Ovary (tissue), 3 donors: ENCODE data around the gene CACNG5.

Experiments
- EP300 ChIP-seq: sonication (generic); formaldehyde crosslinking; IDR thresholded peaks from one replicate; pipeline ENCODE4 v1.6.1; 2017; ENCODE audit warnings: antibody characterized with exemption
- POLR2A ChIP-seq: fragments of 450-650 bp; IDR thresholded peaks from one replicate; pipeline ENCODE4 v1.6.1; 2017; ENCODE audit warnings: antibody characterized with exemption, mild to moderate bottlenecking, moderate library complexity
- TF ChIP-seq, protein P1 (sequence below), 3 donors: fragments of 450-650 bp in 2 of 3; fragments of 200-600 bp in 1 of 3; IDR thresholded peaks; one replicate each; pipeline versions ENCODE4 v1.5.1 to v1.8.0; 2016 to 2022; ENCODE audit warnings: antibody characterized with exemption in 3 of 3, mild to moderate bottlenecking in 1 of 3
- donor health status: DM: no; HTN: no; CAD: no.

- TF ChIP-seq, protein P1, sequence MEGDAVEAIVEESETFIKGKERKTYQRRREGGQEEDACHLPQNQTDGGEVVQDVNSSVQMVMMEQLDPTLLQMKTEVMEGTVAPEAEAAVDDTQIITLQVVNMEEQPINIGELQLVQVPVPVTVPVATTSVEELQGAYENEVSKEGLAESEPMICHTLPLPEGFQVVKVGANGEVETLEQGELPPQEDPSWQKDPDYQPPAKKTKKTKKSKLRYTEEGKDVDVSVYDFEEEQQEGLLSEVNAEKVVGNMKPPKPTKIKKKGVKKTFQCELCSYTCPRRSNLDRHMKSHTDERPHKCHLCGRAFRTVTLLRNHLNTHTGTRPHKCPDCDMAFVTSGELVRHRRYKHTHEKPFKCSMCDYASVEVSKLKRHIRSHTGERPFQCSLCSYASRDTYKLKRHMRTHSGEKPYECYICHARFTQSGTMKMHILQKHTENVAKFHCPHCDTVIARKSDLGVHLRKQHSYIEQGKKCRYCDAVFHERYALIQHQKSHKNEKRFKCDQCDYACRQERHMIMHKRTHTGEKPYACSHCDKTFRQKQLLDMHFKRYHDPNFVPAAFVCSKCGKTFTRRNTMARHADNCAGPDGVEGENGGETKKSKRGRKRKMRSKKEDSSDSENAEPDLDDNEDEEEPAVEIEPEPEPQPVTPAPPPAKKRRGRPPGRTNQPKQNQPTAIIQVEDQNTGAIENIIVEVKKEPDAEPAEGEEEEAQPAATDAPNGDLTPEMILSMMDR (IDR thresholded peaks at IDR 0.05), result no peak
- TF ChIP-seq POLR2A (no peak), EP300 (no peak)
Measured at GRCh38 chr17:66836063-66837005, 1.4 kb downstream of the CACNG5 start.
